Measurements from ENCODE around the gene EGLN1. TPM values are rescaled to one million over a fixed set of nuclear protein-coding genes. Genes with fewer than 3 reads are reported as not detected.

Gene EGLN1
- total and polyA plus RNA-seq, 2 of the 8 experiments (the other 6 are each of a cell fraction or from before 2014, with no cell fraction given), result 4.0 to 6.4 TPM

DNA sequence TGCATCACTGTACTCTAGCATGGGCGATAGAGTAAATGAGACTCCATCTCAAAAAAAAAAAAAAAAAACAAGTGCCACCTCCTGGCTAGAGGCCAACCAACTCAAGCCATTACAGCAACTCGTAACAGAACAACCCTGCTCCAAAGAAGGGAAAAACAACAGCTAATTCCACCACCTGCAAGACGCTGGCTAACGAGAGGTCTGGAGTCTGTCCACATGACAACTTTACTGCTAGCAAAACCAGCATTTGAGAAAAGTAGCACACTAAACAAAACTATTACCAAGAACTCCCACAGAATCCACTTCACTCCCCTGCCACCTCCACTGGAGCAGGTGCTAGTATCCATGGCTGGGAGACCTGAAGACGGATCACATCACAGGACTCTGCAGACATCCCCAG lies 24.1 kb upstream of the EGLN1 start (continued):
- TF ChIP-seq HDAC6 (IDR thresholded peaks at IDR 0.05; ENCODE audit: low read depth, low read length) (no peak), TBP (IDR thresholded peaks at IDR 0.05; ENCODE audit: low read depth, low read length) (no peak), BACH1 (IDR thresholded peaks at IDR 0.05; ENCODE audit: low read length) (no peak), POU5F1 (IDR thresholded peaks at IDR 0.05; ENCODE audit: low read depth, low read length) (no peak)

All from H1 (cell line).